Choroid plexus epithelial cell (primary cell): ENCODE results near the gene MYOZ3.
A peak's percentile ranks its signal among the peaks of the same experiment; 100 is the strongest.

Source experiments
- DNase-seq: peaks from one replicate; pipeline ENCODE4 v3.0.0-alpha.2; 2010; ENCODE audit warnings: low read depth
- H3K4me3 ChIP-seq: 2 replicates; pipeline ENCODE4 v1.5.1; 2011; ENCODE audit warnings: low read depth, mild to moderate bottlenecking, control low read depth, low read length, moderate library complexity
- TF ChIP-seq, protein P1 (sequence below): conservative IDR thresholded peaks from 2 replicates; pipeline ENCODE4 v1.5.1; 2011; ENCODE audit warnings: low read depth, mild to moderate bottlenecking, control low read depth, inconsistent platforms, low read length, moderate library complexity

Gene MYOZ3

DNA sequence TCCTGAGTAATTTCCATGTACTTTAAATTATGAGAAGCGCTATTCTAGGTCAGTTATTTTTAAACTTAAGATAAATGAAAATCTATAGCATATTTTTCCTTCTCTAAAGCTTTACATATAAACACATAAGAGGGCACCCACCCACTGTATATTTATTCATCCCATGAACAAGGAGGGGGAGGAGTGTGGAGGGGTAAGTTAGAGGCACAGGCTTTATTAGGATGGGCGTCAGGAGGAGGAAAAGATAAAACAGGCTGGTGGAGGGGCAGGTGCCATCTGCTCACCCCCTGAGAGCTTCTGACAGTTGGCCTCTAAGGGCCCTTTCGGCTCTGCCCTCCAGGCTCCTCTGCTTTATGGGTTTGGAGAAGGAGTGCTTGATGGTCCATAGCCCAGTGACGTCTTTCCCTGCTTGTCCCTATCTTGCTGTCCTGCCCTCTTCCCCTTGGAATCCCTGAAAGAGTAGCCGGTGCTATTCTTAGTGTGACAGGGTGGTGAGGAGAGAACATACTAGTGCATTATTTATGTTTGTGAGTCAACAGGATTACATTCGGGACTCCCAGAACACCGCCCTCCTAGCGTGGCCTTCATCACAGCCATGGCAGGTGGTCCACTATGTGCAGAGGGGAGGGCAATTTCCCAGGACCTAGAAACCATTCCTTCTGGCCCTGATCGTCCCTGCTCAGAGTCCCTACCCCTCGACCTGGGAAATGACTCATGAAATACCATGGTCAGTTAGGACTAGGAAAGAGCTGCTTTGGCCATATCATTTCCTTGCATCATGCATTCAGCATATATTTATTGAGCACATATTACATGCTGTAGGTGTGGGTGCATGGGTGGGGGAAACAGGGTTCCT is 28.5 kb upstream of the MYOZ3 start:
- H3K4me3 ChIP-seq = no peak overlapping the region
- TF ChIP-seq, protein P1, sequence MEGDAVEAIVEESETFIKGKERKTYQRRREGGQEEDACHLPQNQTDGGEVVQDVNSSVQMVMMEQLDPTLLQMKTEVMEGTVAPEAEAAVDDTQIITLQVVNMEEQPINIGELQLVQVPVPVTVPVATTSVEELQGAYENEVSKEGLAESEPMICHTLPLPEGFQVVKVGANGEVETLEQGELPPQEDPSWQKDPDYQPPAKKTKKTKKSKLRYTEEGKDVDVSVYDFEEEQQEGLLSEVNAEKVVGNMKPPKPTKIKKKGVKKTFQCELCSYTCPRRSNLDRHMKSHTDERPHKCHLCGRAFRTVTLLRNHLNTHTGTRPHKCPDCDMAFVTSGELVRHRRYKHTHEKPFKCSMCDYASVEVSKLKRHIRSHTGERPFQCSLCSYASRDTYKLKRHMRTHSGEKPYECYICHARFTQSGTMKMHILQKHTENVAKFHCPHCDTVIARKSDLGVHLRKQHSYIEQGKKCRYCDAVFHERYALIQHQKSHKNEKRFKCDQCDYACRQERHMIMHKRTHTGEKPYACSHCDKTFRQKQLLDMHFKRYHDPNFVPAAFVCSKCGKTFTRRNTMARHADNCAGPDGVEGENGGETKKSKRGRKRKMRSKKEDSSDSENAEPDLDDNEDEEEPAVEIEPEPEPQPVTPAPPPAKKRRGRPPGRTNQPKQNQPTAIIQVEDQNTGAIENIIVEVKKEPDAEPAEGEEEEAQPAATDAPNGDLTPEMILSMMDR = no peak
- DNase-seq = peak; percentile 86

DNA sequence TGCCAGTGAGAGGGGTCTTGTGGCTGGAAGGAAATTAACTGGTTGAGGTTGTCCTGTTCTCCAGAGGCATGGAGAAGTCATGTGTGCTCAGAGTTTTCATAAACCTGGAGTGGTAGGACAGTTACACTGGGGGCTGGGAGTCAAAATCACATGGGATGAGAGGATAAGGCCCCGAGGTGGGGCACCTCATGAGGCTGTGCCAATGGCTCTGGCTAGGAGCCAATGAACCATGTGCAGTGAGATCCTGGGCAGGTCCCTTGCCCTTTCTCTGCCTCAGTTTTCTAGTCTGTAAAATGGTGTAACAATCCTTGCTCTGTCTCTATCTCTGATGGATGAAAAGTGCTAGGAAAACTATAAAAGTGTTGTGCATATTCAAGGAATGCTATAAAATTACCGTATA is 27.6 kb upstream of the MYOZ3 start:
- no peak overlapping the region for H3K4me3 ChIP-seq
- DNase-seq = no peak
- TF ChIP-seq, protein P1 = no peak

DNA sequence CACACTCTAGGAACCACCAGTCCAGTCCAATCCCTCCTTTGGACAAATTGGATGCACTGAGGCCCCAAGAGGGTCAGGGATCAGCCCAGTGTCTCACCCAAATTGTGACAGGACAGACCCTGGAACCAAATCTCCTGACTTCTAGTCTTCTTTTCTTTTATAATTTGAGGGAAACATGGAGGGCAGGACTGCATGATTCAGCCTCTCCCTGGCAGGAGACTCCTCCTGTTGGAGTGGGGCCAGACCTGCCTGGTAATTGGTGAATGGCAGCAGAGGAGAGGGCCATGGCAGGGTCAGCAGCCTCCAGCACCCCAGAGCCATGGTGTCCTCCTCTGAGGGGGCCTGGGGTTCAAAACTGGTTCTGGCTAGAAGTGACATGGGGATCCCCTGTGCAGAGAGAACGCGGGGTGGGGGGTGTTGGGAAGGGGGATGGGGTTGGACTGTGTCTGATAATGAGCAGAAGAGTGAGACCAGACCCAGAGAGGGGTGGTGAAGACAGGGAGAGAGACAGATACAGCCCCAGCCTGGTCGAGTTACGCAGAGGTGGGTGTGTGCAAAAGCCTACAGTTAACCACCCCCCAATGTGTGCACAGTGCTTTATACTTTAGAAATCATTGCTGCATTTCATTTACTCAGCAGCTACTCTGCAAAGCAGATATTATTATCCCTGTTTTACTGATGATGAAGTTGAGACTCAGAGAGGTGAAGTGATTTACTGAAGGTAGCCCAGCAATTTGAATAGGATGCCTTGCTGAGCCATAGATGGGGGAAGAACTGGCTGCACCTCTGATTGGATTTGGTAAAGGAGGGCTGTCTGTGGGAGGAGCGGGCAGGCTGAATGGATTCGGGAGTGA is 24.4 kb upstream of the MYOZ3 start:
- H3K4me3 ChIP-seq = no peak overlapping the region
- TF ChIP-seq, protein P1 = no peak
- DNase-seq = peak; percentile 65

DNA sequence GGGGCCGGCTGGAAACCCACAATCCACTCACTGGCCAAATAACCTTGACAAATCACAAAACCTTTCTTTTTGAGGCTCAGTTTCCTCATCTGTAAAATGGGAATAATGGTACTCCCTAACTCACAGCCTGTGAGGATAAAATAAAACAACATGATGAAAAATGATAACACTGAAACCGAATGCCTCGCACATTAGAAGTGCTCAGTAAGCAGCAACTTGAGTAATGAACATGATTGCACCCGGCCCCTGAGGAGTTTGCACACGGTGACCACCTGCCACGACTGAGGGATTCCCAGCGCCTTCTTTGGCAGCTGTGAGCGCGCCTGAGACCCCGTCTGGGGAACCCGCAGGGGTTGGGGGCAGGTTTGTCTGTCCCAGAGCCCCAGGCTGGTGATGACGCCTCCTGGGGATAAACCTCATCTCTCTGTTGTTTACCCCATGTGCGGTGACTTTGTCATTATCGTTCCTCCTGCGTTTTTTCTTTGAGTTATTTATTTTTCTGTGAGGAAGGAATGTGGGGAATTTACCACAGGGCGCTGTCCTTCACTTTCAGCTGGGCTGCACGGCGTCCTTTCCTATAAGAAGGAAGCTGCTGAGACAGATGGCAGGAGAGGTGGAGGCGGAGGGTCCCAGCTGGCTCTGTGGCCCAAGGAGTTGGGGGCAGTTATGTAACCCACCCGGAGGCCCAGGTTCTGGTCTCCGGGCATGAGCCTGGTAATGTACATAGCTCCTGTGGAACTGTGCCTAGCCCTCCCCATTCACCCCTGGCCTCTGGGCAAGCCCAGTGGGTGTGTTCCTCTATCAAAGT is 23.6 kb upstream of the MYOZ3 start:
- no peak overlapping the region for H3K4me3 ChIP-seq
- DNase-seq = peak; percentile 94

DNA sequence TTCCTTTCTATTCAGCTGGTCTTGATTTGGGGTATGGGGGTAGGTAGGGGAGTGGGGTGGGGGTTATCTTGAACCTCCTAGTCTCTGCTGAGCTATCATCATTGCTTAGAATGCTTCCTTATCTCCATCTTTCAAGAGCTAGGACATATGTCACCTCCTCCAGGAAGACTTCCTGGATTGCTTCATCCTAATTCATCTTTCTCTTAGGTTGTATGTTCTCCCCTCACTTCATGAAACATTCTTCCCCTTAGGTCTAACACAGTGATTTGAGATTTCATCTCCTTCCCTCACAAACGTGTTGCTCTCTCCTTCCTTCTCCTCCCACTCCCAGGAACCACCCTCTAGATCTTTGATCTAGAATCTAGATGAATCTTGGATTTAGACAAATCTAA is 23.0 kb upstream of the MYOZ3 start:
- DNase-seq = no peak
- TF ChIP-seq, protein P1 = no peak
- H3K4me3 ChIP-seq = no peak overlapping the region

More for the DNA sequence above, 23.6 kb upstream of the MYOZ3 start:
- TF ChIP-seq, protein P1 = no peak

DNA sequence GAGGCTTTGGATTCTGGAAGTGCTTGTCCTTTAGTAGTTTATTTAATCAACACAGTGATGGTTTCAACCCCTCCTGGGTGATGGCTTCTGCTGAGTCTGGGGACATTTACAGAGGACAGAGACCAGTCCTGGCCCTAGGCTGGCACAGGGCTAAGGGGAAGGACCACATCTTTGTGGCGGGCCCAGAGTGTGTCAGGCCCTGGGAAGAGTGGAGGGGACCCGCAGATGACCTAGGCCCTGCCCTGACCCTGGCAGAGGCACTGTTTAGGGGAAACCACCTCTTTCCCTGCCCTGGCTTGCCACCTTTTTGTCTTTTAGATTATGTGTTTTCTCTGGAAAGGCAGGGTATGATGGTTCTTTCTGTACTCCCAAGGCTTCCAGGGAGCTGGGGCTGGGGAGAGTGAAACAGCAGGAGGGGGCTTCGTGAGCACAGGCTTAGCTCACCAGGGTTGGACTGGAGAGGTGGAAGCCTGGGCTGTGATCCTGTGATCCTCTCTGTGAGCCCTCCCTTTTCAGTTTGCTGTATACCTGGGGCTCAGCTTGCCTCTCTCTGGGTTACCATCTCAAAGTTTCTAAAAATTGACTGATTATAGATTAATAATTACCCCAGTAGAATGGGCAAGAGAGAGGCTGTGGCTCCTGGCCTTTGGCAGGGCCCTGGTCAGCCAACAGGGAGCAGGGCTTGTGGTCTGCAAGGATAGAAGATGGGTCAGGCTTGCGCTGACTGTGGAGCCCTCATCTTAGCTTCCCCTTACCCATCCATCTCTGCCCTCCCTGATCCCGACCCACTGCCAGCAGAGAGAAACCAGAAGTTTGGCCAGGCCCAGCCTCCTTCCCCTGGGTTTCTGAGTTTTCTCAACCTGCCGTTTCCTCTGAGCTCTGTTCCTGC is 22.3 kb upstream of the MYOZ3 start:
- DNase-seq = no peak
- no peak overlapping the region for H3K4me3 ChIP-seq
- TF ChIP-seq, protein P1 = no peak
